Measurements from ENCODE around the gene LARP1B.
"Not testable (repeated sequence)": the region's sequence is repeated elsewhere in the genome, so short reads cannot be mapped to it uniquely, and the experiment has no call there.

The LARP1B gene

DNA sequence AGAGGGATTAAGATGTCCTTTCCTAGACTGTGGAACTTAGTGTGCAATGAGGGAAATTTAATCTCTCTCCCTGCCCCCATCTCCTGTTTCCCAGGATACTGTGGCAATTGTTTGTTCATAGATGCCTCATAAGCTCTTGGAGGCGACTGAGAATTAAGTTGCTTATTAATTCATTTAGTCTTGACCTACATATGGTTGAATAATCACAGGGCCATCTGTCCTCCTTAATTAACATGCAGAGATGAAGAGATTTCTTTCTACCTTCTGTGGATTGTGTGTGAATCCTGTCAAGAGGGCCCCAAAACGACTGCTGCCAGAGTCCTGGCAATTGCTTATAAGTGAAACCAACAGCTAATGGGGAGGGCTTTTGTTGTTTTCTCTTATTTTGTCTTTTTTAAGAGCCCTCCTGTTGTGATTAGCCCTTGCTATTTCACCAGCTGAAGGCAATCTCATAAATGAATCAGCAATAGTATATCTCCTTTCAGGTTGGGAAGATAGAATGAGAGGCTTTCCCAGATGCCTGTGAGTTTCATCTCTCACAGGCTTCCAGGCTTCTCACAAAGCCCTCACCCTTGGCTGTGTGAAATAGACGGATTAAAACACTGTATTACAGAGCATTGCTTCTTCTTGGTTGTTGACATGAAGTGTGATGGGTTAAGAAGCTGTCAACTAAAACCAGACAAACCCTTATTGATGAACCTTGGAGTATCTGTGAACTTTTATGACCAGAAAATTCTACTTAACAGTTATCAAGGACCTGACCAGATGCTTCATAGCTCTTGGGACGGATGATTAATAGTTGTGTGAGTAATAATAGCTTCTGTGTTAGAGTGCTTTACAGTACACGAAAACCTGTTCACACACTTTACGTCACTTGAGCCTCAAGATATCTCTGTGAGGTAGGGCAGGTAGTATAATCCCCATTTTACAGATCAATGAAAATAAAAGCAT lies 168.0 kb downstream of the LARP1B start:
- Mint-ChIP-seq H3K4me3 (no peak overlapping the region), H3K27me3 (peaks cover 4% of the 10 kb centered on the region), H3K4me1 (ENCODE audit: low read depth) (no peaks in the 10 kb centered on the region), H3K36me3 (ENCODE audit: low read depth) (no peaks in the 10 kb centered on the region), H3K27ac (no peak overlapping the region), H3K9me3 (no peaks in the 10 kb centered on the region)

DNA sequence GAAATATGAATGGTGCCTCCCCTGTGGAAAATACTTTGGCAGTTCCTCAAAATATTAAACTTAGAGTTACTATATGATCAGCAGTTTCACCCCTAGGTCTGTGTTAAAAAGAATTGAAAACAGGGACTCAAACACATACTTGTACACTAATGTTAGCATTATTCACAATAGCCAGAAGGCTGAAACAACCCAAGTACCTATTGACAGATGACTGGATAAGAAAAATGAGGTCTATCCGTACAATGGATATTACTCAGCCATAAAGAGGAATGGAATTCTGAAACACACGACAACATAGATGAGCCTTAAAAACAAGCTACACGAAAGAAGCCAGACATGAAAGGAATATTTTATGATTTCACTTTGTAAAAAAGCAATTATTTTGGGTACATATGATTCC lies 171.6 kb downstream of the LARP1B start:
- Mint-ChIP-seq H3K4me3 (no peak overlapping the region), H3K36me3 (ENCODE audit: low read depth) (no peaks in the 10 kb centered on the region), H3K27ac (no peak overlapping the region), H3K4me1 (ENCODE audit: low read depth) (no peaks in the 10 kb centered on the region), H3K27me3 (peaks cover 9% of the 10 kb centered on the region), H3K9me3 (peaks cover 3% of the 10 kb centered on the region)

DNA sequence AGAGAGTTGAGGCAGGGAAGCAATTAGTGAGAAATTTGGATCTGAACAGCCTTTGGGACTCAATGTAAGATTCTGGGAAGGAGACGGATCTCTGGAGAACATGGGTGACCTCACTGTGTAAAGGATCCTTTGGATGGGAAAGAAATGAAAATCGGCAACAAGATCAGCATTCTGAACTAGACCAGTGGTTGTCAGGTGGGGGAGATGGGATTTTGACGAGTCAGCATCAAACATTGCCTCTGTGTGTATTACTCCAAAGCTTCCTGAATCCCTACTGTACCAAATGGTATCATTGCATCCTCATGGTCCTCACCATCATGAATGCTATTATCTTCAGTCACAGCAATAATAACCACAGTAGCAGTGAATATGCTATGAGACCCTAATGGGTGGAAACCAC lies 173.7 kb downstream of the LARP1B start:
- Mint-ChIP-seq H3K4me3 (no peak overlapping the region), H3K9me3 (peaks cover 3% of the 10 kb centered on the region), H3K27ac (no peak overlapping the region), H3K36me3 (ENCODE audit: low read depth) (no peaks in the 10 kb centered on the region), H3K4me1 (ENCODE audit: low read depth) (no peaks in the 10 kb centered on the region), H3K27me3 (peaks cover 9% of the 10 kb centered on the region)

DNA sequence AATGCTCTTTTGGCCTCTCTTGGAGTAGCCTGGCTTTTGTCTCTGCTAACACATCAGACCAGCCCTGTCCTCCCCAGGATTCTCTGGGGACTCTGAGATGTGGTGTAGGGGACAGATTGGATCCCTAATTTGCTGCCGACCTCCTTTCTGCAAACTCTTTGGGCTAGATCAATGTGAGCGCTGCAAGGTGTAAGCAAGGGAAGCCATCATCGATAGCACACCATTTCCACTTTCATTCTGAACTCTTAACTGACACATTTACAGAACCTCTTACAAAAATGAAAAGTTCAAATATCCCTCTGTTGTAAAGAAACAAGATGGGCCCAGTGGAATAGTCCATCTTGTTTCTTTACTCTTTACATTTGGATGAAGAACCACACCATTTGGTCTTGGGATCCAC lies 179.9 kb downstream of the LARP1B start:
- no peak overlapping the region for H3K27ac Mint-ChIP-seq
- no peak overlapping the region for H3K4me3 Mint-ChIP-seq
- no peaks in the 10 kb centered on the region for H3K4me1 Mint-ChIP-seq (ENCODE audit: low read depth)
- no peaks in the 10 kb centered on the region for H3K9me3 Mint-ChIP-seq
- H3K27me3 Mint-ChIP-seq: peaks cover 16% of the 10 kb centered on the region
- H3K36me3 Mint-ChIP-seq (ENCODE audit: low read depth): no peaks in the 10 kb centered on the region

DNA sequence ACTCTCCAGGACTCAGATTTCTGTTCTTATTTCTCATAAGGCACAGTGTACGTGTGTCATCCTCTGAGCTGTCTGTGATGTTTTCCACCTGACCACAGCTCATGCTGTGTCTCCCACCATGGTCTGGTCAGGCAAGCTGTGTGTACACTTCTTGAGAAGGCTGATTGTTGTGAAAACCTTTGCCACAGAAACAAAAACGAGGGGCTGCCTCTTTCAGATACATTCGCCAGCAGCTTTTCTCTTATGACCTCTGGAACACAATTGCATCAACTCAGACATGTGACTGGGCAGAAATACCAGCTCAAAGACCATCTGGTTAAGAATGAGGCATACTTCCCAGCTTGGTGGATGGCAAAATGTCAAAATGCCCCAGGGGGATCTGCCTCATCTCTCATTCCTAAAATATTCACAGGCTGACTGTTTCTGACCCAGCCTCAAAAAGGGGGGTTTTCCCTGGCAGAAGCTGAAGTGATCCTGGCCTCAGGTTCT lies 180.4 kb downstream of the LARP1B start:
- Mint-ChIP-seq H3K9me3 (no peaks in the 10 kb centered on the region), H3K27me3 (peaks cover 16% of the 10 kb centered on the region), H3K36me3 (ENCODE audit: low read depth) (no peaks in the 10 kb centered on the region), H3K4me1 (ENCODE audit: low read depth) (no peaks in the 10 kb centered on the region), H3K4me3 (no peak overlapping the region), H3K27ac (no peak overlapping the region)

DNA sequence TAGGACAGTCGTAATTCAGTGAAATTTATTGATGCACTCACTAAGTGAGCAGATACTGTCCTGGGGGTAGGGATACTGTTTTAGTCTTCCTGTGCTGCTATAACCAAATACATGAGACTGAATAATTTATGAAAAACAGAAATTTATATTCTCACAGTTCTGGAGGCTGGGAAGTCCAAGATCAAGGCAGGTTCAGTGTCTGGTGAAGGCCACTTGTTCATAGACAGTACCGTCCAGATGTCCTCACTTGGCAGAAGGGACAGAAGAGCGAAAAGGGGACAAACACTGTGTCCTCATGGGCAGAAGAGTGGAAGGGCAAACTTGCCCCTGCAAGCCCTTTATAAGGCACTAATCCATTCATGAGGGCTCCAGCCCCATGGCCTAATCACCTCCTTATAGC lies 180.9 kb downstream of the LARP1B start:
- no peak overlapping the region for H3K4me3 Mint-ChIP-seq
- no peak overlapping the region for H3K27ac Mint-ChIP-seq
- no peaks in the 10 kb centered on the region for H3K4me1 Mint-ChIP-seq (ENCODE audit: low read depth)

DNA sequence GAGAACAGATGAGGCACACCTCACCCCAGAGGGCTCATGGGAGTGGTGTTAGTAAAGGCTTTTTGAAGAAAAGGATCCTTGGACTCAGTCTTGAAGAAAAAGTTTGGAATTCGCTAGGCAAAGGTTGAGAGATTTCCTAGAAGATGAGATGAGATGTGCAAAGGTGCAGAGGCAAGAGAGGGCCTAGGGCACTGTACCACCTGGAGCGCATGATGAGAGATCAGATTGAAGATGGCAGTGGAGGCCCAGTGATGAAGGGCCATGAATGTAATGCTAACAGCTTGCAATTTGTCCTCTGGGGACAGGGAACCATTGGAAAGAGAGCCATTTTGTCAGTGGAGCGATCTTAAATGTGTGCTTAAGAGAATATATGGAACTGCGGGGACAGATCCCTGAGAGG lies 181.5 kb downstream of the LARP1B start:
- Mint-ChIP-seq H3K9me3 (no peaks in the 10 kb centered on the region), H3K27ac (no peak overlapping the region), H3K36me3 (ENCODE audit: low read depth) (no peaks in the 10 kb centered on the region), H3K4me3 (no peak overlapping the region), H3K27me3 (peaks cover 13% of the 10 kb centered on the region), H3K4me1 (ENCODE audit: low read depth) (no peaks in the 10 kb centered on the region)

More for the DNA sequence above, 180.9 kb downstream of the LARP1B start:
- peaks cover 16% of the 10 kb centered on the region for H3K27me3 Mint-ChIP-seq
- H3K36me3 Mint-ChIP-seq (ENCODE audit: low read depth): no peaks in the 10 kb centered on the region
- no peaks in the 10 kb centered on the region for H3K9me3 Mint-ChIP-seq

DNA sequence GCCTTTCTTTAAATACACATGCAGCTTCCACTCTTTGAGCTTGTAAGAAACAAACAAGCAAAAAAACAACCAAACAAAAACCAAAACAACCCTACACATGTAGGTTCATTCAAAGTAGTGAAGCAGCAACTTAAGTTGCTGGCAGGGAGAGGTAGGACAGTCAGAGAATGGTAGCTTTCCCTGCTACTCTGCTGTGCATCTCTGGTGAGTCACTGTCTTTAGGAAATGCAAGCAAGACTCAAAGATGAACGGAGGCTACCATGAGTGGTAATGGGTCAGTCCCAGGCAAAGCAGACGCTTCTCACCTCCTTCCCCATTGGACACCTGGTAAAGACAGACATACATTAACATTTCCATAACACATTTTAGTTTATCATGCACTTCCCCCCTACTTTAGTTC lies 183.3 kb downstream of the LARP1B start:
- no peak overlapping the region for H3K27ac Mint-ChIP-seq
- no peaks in the 10 kb centered on the region for H3K36me3 Mint-ChIP-seq (ENCODE audit: low read depth)
- no peak overlapping the region for H3K4me3 Mint-ChIP-seq
- peaks cover 12% of the 10 kb centered on the region for H3K27me3 Mint-ChIP-seq
- peaks cover under 1% of the 10 kb centered on the region for H3K9me3 Mint-ChIP-seq
- no peaks in the 10 kb centered on the region for H3K4me1 Mint-ChIP-seq (ENCODE audit: low read depth)

DNA sequence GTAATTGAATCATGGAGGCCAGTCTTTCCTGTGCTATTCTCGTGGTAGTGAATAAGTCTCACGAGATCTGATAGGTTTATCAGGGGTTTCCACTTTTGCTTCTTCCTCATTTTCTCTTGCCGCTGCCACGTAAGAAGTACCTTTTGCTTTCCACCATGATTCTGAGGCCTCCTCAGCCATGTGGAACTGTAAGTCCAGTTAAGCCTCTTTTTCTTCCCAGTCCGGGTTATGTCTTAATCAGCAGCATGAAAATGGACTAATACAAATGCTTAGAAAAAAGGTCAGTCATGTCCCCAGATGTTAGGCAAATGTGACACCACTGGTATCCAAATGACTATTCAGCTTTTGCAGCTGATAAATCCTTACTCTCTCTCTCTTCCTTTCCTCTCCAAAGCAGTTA lies 184.3 kb downstream of the LARP1B start:
- H3K4me1 Mint-ChIP-seq (ENCODE audit: low read depth); H3K36me3 Mint-ChIP-seq (ENCODE audit: low read depth); H3K4me3 Mint-ChIP-seq; H3K27me3 Mint-ChIP-seq; H3K27ac Mint-ChIP-seq; H3K9me3 Mint-ChIP-seq: not testable (repeated sequence)

DNA sequence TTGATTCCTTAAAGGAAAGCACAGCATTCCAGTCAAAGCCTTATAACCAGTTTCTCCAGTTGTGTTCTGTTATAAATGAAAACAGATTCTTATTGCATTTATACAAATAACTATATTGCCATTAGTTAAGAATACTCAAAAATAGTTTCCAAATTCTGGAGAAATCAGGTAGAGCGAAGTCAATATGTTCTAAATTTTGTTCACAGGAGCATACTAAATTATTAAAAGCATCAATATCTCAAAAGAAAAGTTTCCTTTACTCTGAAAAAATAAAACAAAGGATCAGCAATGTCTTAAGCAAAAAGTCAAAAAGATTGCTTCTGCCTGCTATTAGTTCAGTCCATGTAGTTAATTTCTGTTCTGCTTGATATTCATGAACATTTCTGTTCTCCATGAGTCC lies 186.8 kb downstream of the LARP1B start:
- H3K4me1 Mint-ChIP-seq (ENCODE audit: low read depth): no peaks in the 10 kb centered on the region

DNA sequence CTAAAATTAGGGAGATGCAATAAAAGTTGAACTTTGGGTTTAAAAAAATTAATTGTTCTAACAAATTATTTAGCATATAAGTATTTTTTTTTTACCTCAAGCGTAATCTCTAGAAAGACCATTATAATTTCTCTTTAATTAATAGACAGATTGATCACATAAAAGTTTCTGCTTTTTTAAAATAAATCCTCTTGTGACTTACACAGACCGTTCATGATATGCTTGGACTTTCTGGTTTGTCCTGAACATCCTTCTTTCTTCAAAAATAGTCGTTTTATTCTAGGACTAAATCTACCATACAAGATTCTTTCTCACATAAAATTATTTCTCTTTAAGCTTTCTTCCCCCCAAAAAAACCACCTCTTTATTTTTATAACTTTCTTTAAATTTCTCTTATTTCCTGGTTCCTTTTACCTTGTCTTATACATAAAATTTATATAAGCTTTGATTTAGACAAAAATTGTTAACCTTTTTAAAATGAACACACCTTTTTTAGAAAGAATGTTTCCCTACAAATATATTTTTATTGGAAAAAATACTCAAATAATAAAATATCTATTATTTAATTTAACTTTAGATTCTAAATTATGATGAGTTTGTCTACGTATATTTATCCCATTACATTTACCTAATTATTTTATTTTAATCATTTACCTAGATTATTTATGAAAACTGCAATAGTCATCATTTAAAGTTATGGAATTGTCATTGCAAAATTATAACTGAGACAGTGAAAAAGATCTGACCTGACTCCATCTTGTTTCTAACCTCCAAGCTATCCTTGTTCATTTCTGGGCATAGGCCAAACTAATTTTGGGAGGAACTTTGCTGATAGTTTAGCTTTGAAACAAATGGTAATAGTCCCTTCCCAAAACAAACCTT lies 188.9 kb downstream of the LARP1B start:
- Mint-ChIP-seq H3K27ac (no peak overlapping the region), H3K36me3 (ENCODE audit: low read depth) (no peaks in the 10 kb centered on the region), H3K4me3 (no peak overlapping the region), H3K9me3 (peaks cover 3% of the 10 kb centered on the region), H3K4me1 (ENCODE audit: low read depth) (no peaks in the 10 kb centered on the region), H3K27me3 (peaks cover 10% of the 10 kb centered on the region)

More for the DNA sequence above, 186.8 kb downstream of the LARP1B start:
- Mint-ChIP-seq H3K4me3 (no peak overlapping the region), H3K27me3 (no peaks in the 10 kb centered on the region), H3K36me3 (ENCODE audit: low read depth) (no peaks in the 10 kb centered on the region), H3K9me3 (peaks cover 3% of the 10 kb centered on the region), H3K27ac (no peak overlapping the region)

DNA sequence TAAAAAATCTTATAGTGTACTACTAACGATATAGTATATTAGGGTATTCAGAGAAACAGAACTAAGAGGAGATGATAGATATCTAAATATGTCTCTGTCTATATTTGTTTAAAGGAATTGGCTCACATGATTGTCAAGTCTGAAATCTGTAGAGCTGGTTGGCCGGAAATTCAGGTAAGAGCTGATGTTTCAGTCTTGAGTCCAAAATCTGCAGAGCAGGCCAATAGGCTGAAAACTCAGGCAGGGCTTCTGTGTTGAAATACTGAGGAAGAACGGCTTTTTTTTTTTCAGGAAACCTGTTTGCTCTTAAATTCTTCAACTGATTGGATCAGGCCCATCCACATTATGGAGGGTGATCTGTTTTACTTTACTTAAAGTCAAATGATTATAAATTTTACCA lies 194.8 kb downstream of the LARP1B start:
- Mint-ChIP-seq H3K27ac (no peak overlapping the region), H3K4me1 (ENCODE audit: low read depth) (no peaks in the 10 kb centered on the region), H3K4me3 (no peak overlapping the region), H3K27me3 (peaks cover 12% of the 10 kb centered on the region), H3K36me3 (ENCODE audit: low read depth) (no peaks in the 10 kb centered on the region), H3K9me3 (no peaks in the 10 kb centered on the region)

DNA sequence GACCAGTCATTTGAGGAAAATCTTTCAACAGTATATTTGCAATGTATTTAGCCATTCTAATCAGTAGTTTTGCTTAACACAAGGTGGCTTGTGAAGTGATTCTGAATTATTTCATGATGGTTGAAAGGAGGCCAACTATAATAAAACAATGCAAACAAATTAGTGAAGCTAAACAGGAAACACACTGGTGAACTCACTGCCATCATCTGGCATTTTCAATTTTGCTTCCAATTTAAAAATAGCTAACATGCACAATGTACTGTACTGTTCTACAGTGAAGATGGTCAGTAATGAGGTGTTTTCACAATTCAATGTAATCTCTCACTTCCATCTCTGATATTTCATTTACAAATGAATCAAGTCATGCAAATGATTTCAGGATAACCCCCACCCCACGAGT lies 195.4 kb downstream of the LARP1B start:
- Mint-ChIP-seq H3K36me3 (ENCODE audit: low read depth) (no peaks in the 10 kb centered on the region), H3K4me1 (ENCODE audit: low read depth) (no peaks in the 10 kb centered on the region), H3K27ac (no peak overlapping the region), H3K27me3 (peaks cover 16% of the 10 kb centered on the region), H3K9me3 (no peaks in the 10 kb centered on the region), H3K4me3 (no peak overlapping the region)

DNA sequence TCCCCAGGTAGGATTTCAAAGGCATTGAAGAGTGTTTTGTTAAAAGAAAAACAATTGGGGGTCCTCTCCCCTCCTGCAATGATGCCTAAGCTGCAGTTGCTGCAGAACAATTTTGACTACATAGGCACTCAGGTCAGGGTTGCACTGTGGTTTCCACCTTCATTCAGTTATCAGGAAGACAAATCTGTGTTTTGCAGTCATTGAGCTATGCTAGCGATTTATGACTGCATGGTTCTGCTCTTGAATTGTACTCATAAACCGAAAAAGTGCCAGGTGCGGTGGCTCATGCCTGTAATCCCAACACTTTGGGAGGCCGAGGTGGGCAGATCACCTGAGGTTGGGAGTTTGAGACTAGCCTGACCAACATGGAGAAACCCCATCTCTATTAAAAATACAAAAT lies 197.1 kb downstream of the LARP1B start:
- H3K4me1 Mint-ChIP-seq (ENCODE audit: low read depth); H3K27ac Mint-ChIP-seq; H3K36me3 Mint-ChIP-seq (ENCODE audit: low read depth); H3K4me3 Mint-ChIP-seq; H3K9me3 Mint-ChIP-seq: not testable (repeated sequence)
- H3K27me3 Mint-ChIP-seq: peaks cover 16% of the 10 kb centered on the region

DNA sequence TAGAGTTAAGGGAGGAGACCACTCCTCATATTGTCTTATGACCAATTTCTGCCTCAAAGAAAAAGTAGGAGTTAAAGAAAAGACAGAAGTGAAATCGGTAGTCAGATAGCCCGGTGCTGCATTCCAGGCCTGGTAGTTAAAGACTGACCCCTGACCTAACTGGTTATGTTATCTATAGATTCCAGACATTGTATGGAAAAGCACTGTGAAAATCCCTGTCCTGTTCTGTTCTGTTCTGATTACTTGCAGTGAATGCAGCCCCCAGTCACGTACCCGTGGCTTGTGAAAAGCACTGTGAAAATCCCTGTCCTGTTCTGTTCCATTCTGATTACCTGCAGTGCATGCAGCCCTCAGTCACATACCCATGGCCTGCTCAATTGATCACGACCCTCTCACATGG lies 198.8 kb downstream of the LARP1B start:
- H3K27me3 Mint-ChIP-seq; H3K36me3 Mint-ChIP-seq (ENCODE audit: low read depth); H3K4me1 Mint-ChIP-seq (ENCODE audit: low read depth); H3K9me3 Mint-ChIP-seq; H3K4me3 Mint-ChIP-seq; H3K27ac Mint-ChIP-seq: not testable (repeated sequence)

All from stimulated activated naive CD8-positive, alpha-beta T cell treated with anti-CD3 and anti-CD28 coated beads, Interleukin-15, Interleukin-2, amounts not matched to agents 100 ng/mL and 50 ng/mL, for 24 hours (primary cell).